T-cell (primary cell): ENCODE measurements around the gene DSTN. TPM values are rescaled to one million over a fixed set of nuclear protein-coding genes. Genes with fewer than 3 reads are reported as not detected.

Source experiments
- ATAC-seq, 4 experiments: fragments of 200-7000 bp in 3 of 4; fragments of 150-1000 bp in 1 of 4; cut with Tn5 transposase; replicated peaks in 1 of 4; 1 replicate in 3 of 4; 2 replicates in 1 of 4; pipeline ENCODE4 v1.10.0; 2021; ENCODE audit warnings: moderate library complexity in 3 of 4, mild to moderate bottlenecking in 2 of 4, moderate number of reproducible peaks in 1 of 4
- CTCF ChIA-PET, 2 donors: fragments of 300-600 bp; sonication (Branson Sonifier 250); formaldehyde crosslinking; loops; one replicate each; lab custom pipeline; 2022; ENCODE audit warnings: antibody characterized with exemption in 2 of 2; lab: Charles Lee
- POLR2A ChIA-PET, 2 donors: fragments of 300-600 bp; sonication (Branson Sonifier 250); formaldehyde crosslinking; loops; one replicate each; lab custom pipeline; 2022; ENCODE audit warnings: antibody characterized with exemption in 2 of 2; lab: Charles Lee
- DNase-seq, 35 experiments: peaks; one replicate each; pipeline versions ENCODE4 v3.0.0 to v3.0.0-alpha.2; 2013 to 2023
- H3K27ac ChIP-seq: one replicate; pipeline ENCODE4 v1.5.1; 2013; ENCODE audit warnings: low read length
- H3K27me3 ChIP-seq, 2 experiments: replicated peaks in 1 of 2; 1 replicate in 1 of 2; 2 replicates in 1 of 2; pipeline versions ENCODE4 v1.6.1 to v1.7.0; 2013; ENCODE audit warnings: low read length in 1 of 2, mixed read lengths in 1 of 2; ENCODE audit not compliant: control insufficient read depth in 2 of 2, insufficient read depth in 2 of 2; ENCODE audit errors: extremely low read depth in 1 of 2
- H3K36me3 ChIP-seq, 2 donors: 1 replicate in 1 of 2; 2 replicates in 1 of 2; pipeline versions ENCODE4 v1.6.1 to v1.7.0; 2013; ENCODE audit warnings: low read length in 1 of 2; ENCODE audit not compliant: control insufficient read depth in 2 of 2, insufficient read depth in 1 of 2; ENCODE audit errors: extremely low read depth in 1 of 2
- H3K4me1 ChIP-seq, 2 experiments: 1 replicate in 1 of 2; 2 replicates in 1 of 2; pipeline versions ENCODE4 v1.6.1 to v1.7.0; 2013; ENCODE audit warnings: low read length in 2 of 2, mixed read lengths in 1 of 2; ENCODE audit not compliant: insufficient read depth in 2 of 2, control insufficient read depth in 1 of 2; ENCODE audit errors: extremely low read depth in 1 of 2
- H3K4me3 ChIP-seq, 2 donors: 1 replicate in 1 of 2; 2 replicates in 1 of 2; pipeline versions ENCODE4 v1.5.1 to v1.7.0; 2013; ENCODE audit warnings: mild to moderate bottlenecking in 2 of 2, low read length in 1 of 2, moderate library complexity in 1 of 2; ENCODE audit not compliant: control insufficient read depth in 1 of 2; ENCODE audit errors: extremely low read depth in 1 of 2
- H3K9me3 ChIP-seq: 2 replicates; pipeline ENCODE4 v1.7.0; 2013
- H3K27ac Mint-ChIP-seq, 2 donors: one replicate each; pipeline ENCODE4 v1.8.0; 2020 to 2021; ENCODE audit warnings: mild to moderate bottlenecking in 2 of 2, mixed read lengths in 2 of 2
- H3K27me3 Mint-ChIP-seq, 2 donors: one replicate each; pipeline ENCODE4 v1.8.0; 2021 to 2022; ENCODE audit warnings: mixed read lengths in 2 of 2
- H3K36me3 Mint-ChIP-seq: one replicate; pipeline ENCODE4 v1.8.0; 2021; ENCODE audit warnings: mixed read lengths
- H3K4me1 Mint-ChIP-seq, 3 donors: one replicate each; pipeline ENCODE4 v1.8.0; 2020 to 2022; ENCODE audit warnings: mixed read lengths in 3 of 3, mild to moderate bottlenecking in 1 of 3
- H3K4me3 Mint-ChIP-seq, 3 donors: one replicate each; pipeline ENCODE4 v1.8.0; 2020 to 2022; ENCODE audit warnings: mild to moderate bottlenecking in 3 of 3, mixed read lengths in 3 of 3, moderate library complexity in 3 of 3
- H3K9me3 Mint-ChIP-seq, 3 donors: one replicate each; pipeline ENCODE4 v1.8.0; 2020 to 2022; ENCODE audit warnings: mixed read lengths in 3 of 3
- whole genome bisulfite sequencing: methylation state at CpG from one replicate; pipeline ENCODE4 v1.1.5; 2013; ENCODE audit warnings: missing lambda C conversion rate; ENCODE audit not compliant: insufficient coverage; 5-methylcytosine and 5-hydroxymethylcytosine counted together
- total RNA-seq, 35 experiments: library from RNA in 6 of 35; stranded (reverse) in 6 of 35; fragments of 120-200 nt in 1 of 35; gene quantifications; one replicate each; pipeline versions ENCODE4 v1.2.1 to v1.2.4 and lab custom pipeline; 2013 to 2026

The DSTN gene
- total RNA-seq, 5 donors from 2014 or later (not counting 1 experiment from before 2014, with no cell fraction given), result 36.3 to 41.7 (median 41.3) TPM

DNA sequence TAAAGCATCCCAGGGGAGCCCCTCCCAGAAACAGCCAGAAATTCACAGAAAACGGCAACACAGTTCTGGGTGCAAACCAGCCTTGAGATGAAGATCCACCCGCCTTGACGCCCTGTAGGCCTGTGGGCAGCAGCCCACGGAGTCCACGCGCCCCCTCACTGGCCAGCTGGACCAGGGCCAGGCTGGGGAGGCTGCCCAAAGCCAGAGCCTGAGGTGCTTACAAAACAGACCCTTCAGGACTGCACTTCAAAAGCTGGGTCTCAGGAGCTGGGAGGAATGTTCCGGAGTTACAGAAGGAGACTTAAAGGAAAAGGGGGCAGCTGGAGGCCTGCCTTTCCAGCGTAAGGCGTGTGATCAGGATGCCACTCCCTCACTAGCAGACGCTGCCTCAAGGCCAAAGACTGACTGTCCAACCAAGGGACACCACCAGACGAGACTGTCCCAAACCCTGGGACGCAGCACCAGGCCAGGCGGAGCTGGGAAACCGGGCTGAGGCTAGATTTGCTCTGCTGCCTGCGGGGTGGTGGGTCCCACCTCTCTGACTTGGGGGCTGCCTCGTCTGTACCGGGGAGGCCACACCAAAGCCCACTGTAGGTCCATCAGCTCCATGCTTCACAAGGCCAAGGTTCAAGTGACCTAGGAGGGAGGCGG, 64.1 kb downstream of the DSTN start:
- H3K4me3 Mint-ChIP-seq, result no peak overlapping the region
- ATAC-seq, result no peak
- peaks cover 13 to 52% of the 10 kb centered on the region in 2 donors for H3K36me3 ChIP-seq
- no peaks in the 10 kb centered on the region for H3K4me1 ChIP-seq
- no peak overlapping the region for H3K27ac ChIP-seq
- ChIA-PET POLR2A (no interaction called here), CTCF (interaction anchor here in 1 of 2 donors (1.0 kb wide), 1 partner anchor 16 kb away, joined by 3 read pairs; no protein-coding TSS in a partner anchor)
- H3K9me3 Mint-ChIP-seq, result no peaks in the 10 kb centered on the region
- H3K4me1 Mint-ChIP-seq, result no peaks in the 10 kb centered on the region
- H3K27ac Mint-ChIP-seq, result no peak overlapping the region
- WGBS, result 93% methylated on average over 17 of the region's 18 CpGs
- H3K27me3 Mint-ChIP-seq, result no peaks in the 10 kb centered on the region
- H3K9me3 ChIP-seq, result no peaks in the 10 kb centered on the region
- H3K27me3 ChIP-seq, result no peaks in the 10 kb centered on the region
- DNase-seq, result no peak
- peaks cover 31% of the 10 kb centered on the region for H3K36me3 Mint-ChIP-seq
- no peak overlapping the region for H3K4me3 ChIP-seq

- H3K9me3 ChIP-seq, result no peaks in the 10 kb centered on the region
- POLR2A ChIA-PET, result no interaction called here
- H3K4me3 Mint-ChIP-seq, result no peak overlapping the region
- H3K36me3 ChIP-seq, result peaks cover 16 to 53% of the 10 kb centered on the region in 2 donors
- no peaks in the 10 kb centered on the region for H3K27me3 Mint-ChIP-seq
- CTCF ChIA-PET, result interaction anchor here in 1 of 2 donors (1.0 kb wide), 1 partner anchor 15 kb away, joined by 3 read pairs; no protein-coding TSS in a partner anchor
- ATAC-seq (no peak), DNase-seq (peak in 1 of 35 experiments; percentile 35)
- no peak overlapping the region for H3K4me3 ChIP-seq
- H3K36me3 Mint-ChIP-seq, result peaks cover 31% of the 10 kb centered on the region
- no peaks in the 10 kb centered on the region for H3K9me3 Mint-ChIP-seq
- no peaks in the 10 kb centered on the region for H3K27me3 ChIP-seq
- no peaks in the 10 kb centered on the region for H3K4me1 Mint-ChIP-seq
- WGBS, result 68% methylated on average over 8 of the region's 13 CpGs
- no peak overlapping the region for H3K27ac Mint-ChIP-seq
- no peak overlapping the region for H3K27ac ChIP-seq
- no peaks in the 10 kb centered on the region for H3K4me1 ChIP-seq
Measured at GRCh38 chr20:17634661-17635331, 64.9 kb downstream of the DSTN start.

DNA sequence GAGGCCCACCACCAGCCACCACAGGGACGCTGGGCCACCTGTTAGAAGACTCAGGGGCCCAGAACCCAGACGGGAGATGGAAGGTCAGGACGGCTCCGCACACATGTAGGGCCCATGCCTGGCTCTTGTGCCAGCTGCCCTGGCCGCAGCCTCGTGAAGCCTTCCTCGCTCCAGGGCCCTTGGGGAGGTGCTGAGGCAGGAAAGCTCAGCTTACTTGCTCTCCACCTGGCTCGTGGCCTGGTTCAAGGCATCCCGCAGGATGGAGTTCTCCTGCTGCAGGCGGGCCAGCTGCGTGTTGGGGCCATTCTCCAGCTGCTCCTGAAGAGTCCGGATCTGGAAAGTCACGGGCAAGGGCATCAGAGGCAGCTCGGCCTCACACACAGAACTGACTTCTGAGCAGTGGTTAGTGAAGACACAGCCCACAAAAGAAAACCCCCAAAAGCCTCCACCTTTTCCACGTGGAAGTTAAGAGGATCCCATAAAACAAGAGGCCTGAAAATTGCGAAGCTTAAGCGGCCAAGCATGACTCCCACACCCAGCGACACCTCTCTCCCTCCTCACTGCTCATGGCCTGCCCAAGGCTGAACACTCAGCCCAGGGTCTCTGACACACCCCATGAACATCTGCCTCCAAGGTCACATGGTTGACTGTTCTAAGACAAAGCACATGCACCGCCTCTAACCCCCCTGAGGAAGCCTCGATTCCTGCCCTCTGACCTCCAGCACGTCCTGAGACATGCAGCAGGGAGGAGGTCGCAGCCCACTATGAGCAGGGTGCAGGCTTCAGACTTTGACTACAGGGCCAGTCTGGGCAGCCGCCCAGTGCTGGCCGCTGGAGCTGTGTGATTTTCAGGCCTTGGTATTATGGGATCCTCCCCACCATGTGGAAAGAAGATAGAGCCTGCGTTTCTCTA, 65.7 kb downstream of the DSTN start:
- no peaks in the 10 kb centered on the region for H3K9me3 ChIP-seq
- ATAC-seq, result no peak
- ChIA-PET POLR2A (no interaction called here), CTCF (no interaction called here)
- H3K9me3 Mint-ChIP-seq, result no peaks in the 10 kb centered on the region
- no peak overlapping the region for H3K27ac Mint-ChIP-seq
- DNase-seq, result no peak
- H3K4me3 Mint-ChIP-seq, result no peak overlapping the region
- no peak overlapping the region for H3K27ac ChIP-seq
- no peaks in the 10 kb centered on the region for H3K27me3 Mint-ChIP-seq
- peaks cover 26% of the 10 kb centered on the region for H3K36me3 Mint-ChIP-seq
- no peak overlapping the region for H3K4me3 ChIP-seq
- 82% methylated on average over 21 of the region's 25 CpGs for WGBS
- H3K36me3 ChIP-seq, result peaks cover 19 to 50% of the 10 kb centered on the region in 2 donors
- H3K27me3 ChIP-seq, result no peaks in the 10 kb centered on the region
- H3K4me1 ChIP-seq, result no peaks in the 10 kb centered on the region
- no peaks in the 10 kb centered on the region for H3K4me1 Mint-ChIP-seq

DNA sequence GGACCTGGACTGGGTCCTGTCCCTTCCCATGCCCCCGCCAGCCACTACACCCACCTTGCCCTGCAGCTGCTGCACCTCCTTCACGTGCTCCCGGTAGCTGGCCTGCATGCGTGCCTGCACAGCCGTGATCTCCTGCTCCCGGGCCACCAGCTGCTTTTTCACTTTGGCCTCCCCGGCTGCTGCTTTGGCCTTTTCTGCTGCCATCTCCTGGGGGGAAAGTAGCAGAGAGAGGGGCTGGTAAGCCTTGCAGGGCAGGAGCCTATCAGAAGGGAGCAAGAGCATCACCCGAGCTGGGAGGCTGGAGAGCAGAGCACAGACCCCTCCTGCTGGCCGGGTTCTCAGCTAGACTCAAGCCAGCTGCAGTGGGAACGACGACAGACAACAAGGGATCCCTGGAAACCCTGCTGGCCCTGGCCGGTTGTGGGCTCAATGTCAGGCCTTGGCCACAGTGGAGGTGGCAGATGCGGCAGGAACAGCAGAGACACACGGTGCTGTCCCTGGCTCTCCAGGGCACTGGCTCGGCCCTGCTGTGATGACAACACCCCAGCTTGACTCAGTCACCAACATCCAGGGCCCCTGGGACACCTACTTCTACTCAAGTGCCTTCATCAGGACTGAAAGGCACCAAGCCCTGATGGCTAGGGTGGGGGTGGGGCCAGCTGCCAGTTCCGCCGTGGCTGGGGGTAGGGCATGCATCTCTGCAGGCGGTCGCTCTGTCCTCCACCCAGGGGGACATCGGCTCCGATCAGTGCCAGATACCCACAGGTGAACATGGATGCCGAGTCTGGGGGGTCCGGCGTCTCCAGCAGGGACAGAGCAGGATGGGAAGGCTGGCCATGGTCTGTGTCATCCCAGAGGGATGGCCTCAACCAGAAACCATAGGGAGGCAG, 66.9 kb downstream of the DSTN start:
- Mint-ChIP-seq H3K27me3 (no peaks in the 10 kb centered on the region), H3K9me3 (no peaks in the 10 kb centered on the region), H3K4me3 (no peak overlapping the region), H3K4me1 (no peaks in the 10 kb centered on the region), H3K36me3 (peaks cover 20% of the 10 kb centered on the region), H3K27ac (no peak overlapping the region)
- no peak overlapping the region for H3K4me3 ChIP-seq
- peaks cover 18 to 52% of the 10 kb centered on the region in 2 donors for H3K36me3 ChIP-seq
- CTCF ChIA-PET, result no interaction called here
- WGBS, result 98% methylated on average over 19 of the region's 24 CpGs
- H3K27ac ChIP-seq, result no peak overlapping the region
- no peaks in the 10 kb centered on the region for H3K9me3 ChIP-seq
- POLR2A ChIA-PET, result no interaction called here
- H3K27me3 ChIP-seq, result no peaks in the 10 kb centered on the region
- ATAC-seq, result no peak
- DNase-seq, result no peak
- no peaks in the 10 kb centered on the region for H3K4me1 ChIP-seq

- H3K4me1 ChIP-seq, result no peaks in the 10 kb centered on the region
- ATAC-seq (no peak), DNase-seq (no peak)
- Mint-ChIP-seq H3K27ac (no peak overlapping the region), H3K4me1 (no peaks in the 10 kb centered on the region), H3K27me3 (no peaks in the 10 kb centered on the region), H3K36me3 (peaks cover 17% of the 10 kb centered on the region), H3K4me3 (no peak overlapping the region), H3K9me3 (no peaks in the 10 kb centered on the region)
- WGBS, result 100% methylated on average over 2 of the region's 4 CpGs
- ChIA-PET POLR2A (no interaction called here), CTCF (no interaction called here)
- H3K27me3 ChIP-seq, result no peaks in the 10 kb centered on the region
- H3K36me3 ChIP-seq, result peaks cover 18 to 50% of the 10 kb centered on the region in 2 donors
- no peaks in the 10 kb centered on the region for H3K9me3 ChIP-seq
- no peak overlapping the region for H3K4me3 ChIP-seq
- no peak overlapping the region for H3K27ac ChIP-seq
Measured at GRCh38 chr20:17637413-17637780, 67.5 kb downstream of the DSTN start.
